K562 (cell line): Measurements from ENCODE around the gene ELF5. TPM values are rescaled to one million over a fixed set of nuclear protein-coding genes. Genes with fewer than 3 reads are reported as not detected.

ENCODE experiments used
- ATAC-seq: fragments of 200-7000 bp; cut with Tn5 transposase; 3 replicates; pipeline ENCODE4 v1.9.1; 2020; ENCODE audit warnings: moderate library complexity
- BruUV-seq: library from RNA; stranded (reverse); fragments of 400-500 nt; replicated peaks from 2 replicates; lab custom pipeline; 2021; lab: Mats Ljungman, UMichigan
- CTCF ChIA-PET: fragments of 300-600 bp; formaldehyde crosslinking; extraction: SDS; loops from one replicate; lab custom pipeline; 2021; ENCODE audit warnings: low intra/inter-chr PET ratio; lab: Yijun Ruan, JAX
- POLR2A ChIA-PET: fragments of 300-600, 350-650 bp; sonication (Branson Sonifier 250); formaldehyde crosslinking; extraction: SDS; loops from one replicate; lab custom pipeline; 2021; ENCODE audit warnings: antibody characterized with exemption, inconsistent platforms; lab: Yijun Ruan, JAX
- DNase-seq, 4 experiments: peaks; one replicate each; pipeline versions ENCODE4 v3.0.0 to v3.0.0-alpha.2; 2011 to 2018; ENCODE audit warnings: low spot score in 3 of 4, mixed read lengths in 3 of 4; ENCODE audit errors: extremely low read depth in 1 of 4
- FAIRE-seq: peaks from 2 replicates; lab custom pipeline; 2011; peaks lifted over from hg19 to GRCh38; lab: Jason Lieb, UNC
- H2AFZ ChIP-seq: 2 replicates; pipeline ENCODE4 v1.6.0; 2011; ENCODE audit warnings: low read depth, low read length, control low read depth, inconsistent platforms
- H3K27ac ChIP-seq: fragments of 200-600 bp; 3 replicates; pipeline ENCODE4 v1.8.0; 2011; ENCODE audit warnings: low read depth, mild to moderate bottlenecking, control low read depth, inconsistent platforms, low read length, moderate library complexity, mixed read lengths; ENCODE audit errors: extremely low read depth
- H3K27me3 ChIP-seq, 2 experiments: fragments of 300-600 bp in 1 of 2; 2 replicates in 1 of 2; 3 replicates in 1 of 2; pipeline versions ENCODE4 v1.6.0 to v1.8.0; 2011; ENCODE audit warnings: inconsistent platforms in 2 of 2, low read length in 2 of 2, mild to moderate bottlenecking in 1 of 2, mixed read lengths in 1 of 2, moderate library complexity in 1 of 2; ENCODE audit not compliant: control insufficient read depth in 2 of 2, insufficient read depth in 2 of 2
- H3K36me3 ChIP-seq: fragments of 300-600 bp; 3 replicates; pipeline ENCODE4 v1.8.0; 2011; ENCODE audit warnings: mild to moderate bottlenecking, low read length, inconsistent platforms; ENCODE audit not compliant: control insufficient read depth, insufficient read depth
- H3K4me1 ChIP-seq, 2 experiments: fragments of 200-600 bp in 1 of 2; replicated peaks in 1 of 2; 2 replicates in 1 of 2; 3 replicates in 1 of 2; pipeline versions ENCODE4 v1.5.1 to v1.8.0; 2011; ENCODE audit warnings: inconsistent platforms in 2 of 2, low read length in 2 of 2, mild to moderate bottlenecking in 1 of 2, mixed read lengths in 1 of 2, moderate library complexity in 1 of 2; ENCODE audit not compliant: control insufficient read depth in 2 of 2, insufficient read depth in 2 of 2
- H3K4me2 ChIP-seq: 2 replicates; pipeline ENCODE4 v1.6.1; 2011; ENCODE audit warnings: low read length, control low read depth, inconsistent platforms, mixed read lengths; ENCODE audit not compliant: insufficient read depth
- H3K4me3 ChIP-seq: fragments of 200-600 bp; sonication (generic), shearing (Covaris generic); 2 replicates; pipeline ENCODE4 v1.5.1; 2016; ENCODE audit warnings: control low read depth, inconsistent platforms
- H3K79me2 ChIP-seq: fragments of 200-600 bp; 3 replicates; pipeline ENCODE4 v1.8.0; 2011; ENCODE audit warnings: low read length, inconsistent platforms; ENCODE audit not compliant: control insufficient read depth, insufficient read depth
- H3K9ac ChIP-seq, 2 experiments: 2 replicates each; pipeline versions ENCODE4 v1.6.0 to v1.6.1; 2011; ENCODE audit warnings: low read depth in 2 of 2, low read length in 2 of 2, control low read depth in 1 of 2, inconsistent platforms in 1 of 2, mild to moderate bottlenecking in 1 of 2, mixed read lengths in 1 of 2; ENCODE audit not compliant: insufficient read depth in 1 of 2
- H3K9me1 ChIP-seq: one replicate; pipeline ENCODE4 v1.6.0; 2011; ENCODE audit warnings: inconsistent platforms, mild to moderate bottlenecking, low read length, moderate library complexity; ENCODE audit not compliant: control insufficient read depth, insufficient read depth
- H3K9me3 ChIP-seq: replicated peaks from 2 replicates; pipeline ENCODE4 v1.5.1; 2011; ENCODE audit warnings: low read depth, low read length, inconsistent platforms; ENCODE audit not compliant: control insufficient read depth, insufficient read depth
- H4K20me1 ChIP-seq: replicated peaks from 2 replicates; pipeline ENCODE4 v1.6.1; 2011; ENCODE audit warnings: low read length, inconsistent platforms, mixed read lengths; ENCODE audit not compliant: control insufficient read depth, insufficient read depth
- CBFB ChIP-seq: sonication (generic); formaldehyde crosslinking; IDR thresholded peaks from 2 replicates; pipeline ENCODE4 v1.4.0; 2020; ENCODE audit warnings: mild to moderate bottlenecking, missing genetic modification reagents
- CREB5 ChIP-seq: fragments of 250-450 bp; sonication (Bioruptor Pico); IDR thresholded peaks from 2 replicates; pipeline ENCODE4 v1.5.0; 2020; ENCODE audit warnings: mild to moderate bottlenecking
- ELF4 ChIP-seq: fragments of 450-650 bp; formaldehyde crosslinking; IDR thresholded peaks from 2 replicates; pipeline ENCODE4 v1.4.0; 2022; ENCODE audit warnings: missing genetic modification characterization
- GATA2 ChIP-seq: sonication (generic); formaldehyde crosslinking; IDR thresholded peaks from 2 replicates; pipeline ENCODE4 v1.4.0; 2020; ENCODE audit warnings: mild to moderate bottlenecking, missing genetic modification reagents
- GTF2E2 ChIP-seq: fragments of 200-800 bp; sonication (Bioruptor generic); IDR thresholded peaks from 2 replicates; pipeline ENCODE4 v1.6.1; 2016; ENCODE audit warnings: missing genetic modification characterization, missing compliant biosample characterization
- HCFC1 ChIP-seq: IDR thresholded peaks from 2 replicates; pipeline ENCODE4 v1.6.1; 2012; ENCODE audit warnings: low read depth, low read length, improper control_type of control experiment
- MAX ChIP-seq: sonication (generic); formaldehyde crosslinking; IDR thresholded peaks from 2 replicates; pipeline ENCODE4 v1.9.0; 2022; ENCODE audit warnings: mild to moderate bottlenecking, missing genetic modification reagents
- NRF1 ChIP-seq, 2 experiments: fragments of 450-650 bp; IDR thresholded peaks in 1 of 2; conservative IDR thresholded peaks in 1 of 2; 2 replicates each; pipeline ENCODE4 v1.6.1; 2014; ENCODE audit warnings: mild to moderate bottlenecking in 2 of 2
- RNF2 ChIP-seq: sonication (generic); IDR thresholded peaks from 2 replicates; pipeline ENCODE4 v1.6.1; 2016
- SIX5 ChIP-seq, 2 experiments: IDR thresholded peaks; 2 replicates each; pipeline ENCODE4 v1.6.1; 2011; ENCODE audit warnings: low read length in 2 of 2, borderline replicate concordance in 1 of 2, low read depth in 1 of 2, mild to moderate bottlenecking in 1 of 2, moderate library complexity in 1 of 2; ENCODE audit not compliant: insufficient read depth in 1 of 2
- TCF7L2 ChIP-seq: fragments of 150-350 bp; IDR thresholded peaks from 2 replicates; pipeline ENCODE4 v1.6.1; 2016; ENCODE audit warnings: low read depth, mild to moderate bottlenecking, low read length, moderate library complexity
- ZBTB17 ChIP-seq: fragments of 450-650 bp; formaldehyde crosslinking; IDR thresholded peaks from 2 replicates; pipeline ENCODE4 v1.4.0; 2020; ENCODE audit warnings: mild to moderate bottlenecking
- ZMIZ1 ChIP-seq, 2 experiments: fragments of 150-350 bp in 1 of 2; IDR thresholded peaks; 2 replicates each; pipeline ENCODE4 v1.6.1; 2012 to 2016; ENCODE audit warnings: low read depth in 2 of 2, low read length in 2 of 2, mild to moderate bottlenecking in 1 of 2, moderate library complexity in 1 of 2
- ZNF253 ChIP-seq: fragments of 250-450 bp; sonication (Bioruptor Pico); conservative IDR thresholded peaks from 2 replicates; pipeline ENCODE4 v1.6.1; 2021; ENCODE audit warnings: mild to moderate bottlenecking
- ZNF354B ChIP-seq: fragments of 250-450 bp; sonication (Bioruptor Pico); IDR thresholded peaks from 2 replicates; pipeline ENCODE4 v1.4.0; 2020
- ZNF398 ChIP-seq: fragments of 250-450 bp; sonication (Bioruptor Pico); IDR thresholded peaks from 2 replicates; pipeline ENCODE4 v1.8.0; 2021; ENCODE audit warnings: moderate library complexity, mild to moderate bottlenecking, inconsistent platforms
- WGBS: fragments of 100-300 bp; shearing (Covaris generic); methylation state at CpG from one replicate; pipeline ENCODE4 v1.1.6; 2016; ENCODE audit warnings: low coverage, mixed read lengths; ENCODE audit not compliant: insufficient coverage; ENCODE audit errors: missing lambda C conversion rate; 5-methylcytosine and 5-hydroxymethylcytosine counted together
- in situ Hi-C: fragments of 300-500 bp; cut with MboI; formaldehyde crosslinking; loops from 4 replicates; pipeline ENCODE4 v1.15.0; 2018; ENCODE audit warnings: inconsistent platforms, mixed read lengths
- intact Hi-C: fragments of 100-400 bp; cut with micrococcal nuclease; formaldehyde crosslinking; loops from 2 replicates; pipeline ENCODE4 v1.14.2; 2022
- polyA plus RNA-seq, 8 experiments: library from polyadenylated mRNA; depleted of rRNA in 4 of 8; stranded (reverse) in 5 of 8; unstranded in 3 of 8; fragments of >200 nt; fragmentation: Nextera tagmentation in 2 of 8; fragmentation: Illumina TruSeq in 1 of 8; extraction: Ambion mirVana in 2 of 8; extraction: Trizol in 1 of 8; gene quantifications; 2 replicates each; pipeline versions ENCODE4 v1.2.1 to v1.2.3, GENCODE V29; 2011 to 2014; ENCODE audit warnings: inconsistent platforms in 1 of 8, missing spikeins in 1 of 8
- total RNA-seq, 7 experiments: library from RNA; depleted of rRNA in 6 of 7; stranded (reverse); fragments of >200 nt in 6 of 7; fragmentation: Illumina TruSeq in 2 of 7; extraction: Trizol in 2 of 7; gene quantifications; 2 replicates each; pipeline versions ENCODE4 v1.2.1 to v1.2.3, GENCODE V29; 2011 to 2021; ENCODE audit warnings: low replicate concordance in 1 of 7

The ELF5 gene
- total and polyA plus RNA-seq, 9 of the 15 experiments (the other 6 are each of a cell fraction or from before 2014, with no cell fraction given), result not detected

- TF ChIP-seq SIX5 (IDR thresholded peaks at IDR 0.05; ENCODE audit: borderline replicate concordance in 1 of 2, insufficient read depth in 1 of 2, low read depth in 1 of 2, low read length in 2 of 2), result no peak
- TF ChIP-seq CBFB (CRISPR knock-in tag), result no peak
- TF ChIP-seq RNF2, result no peak
- no peak for TF ChIP-seq ZNF253 (CRISPR knock-in tag)
- TF ChIP-seq NRF1 (conservative IDR thresholded peaks at IDR 0.05 in 1 of 2, IDR thresholded peaks at IDR 0.05 in 1 of 2), result no peak
- TF ChIP-seq GATA2 (CRISPR knock-in tag), result no peak
- no peak for TF ChIP-seq ZMIZ1 (IDR thresholded peaks at IDR 0.05; ENCODE audit: low read depth in 2 of 2, low read length in 2 of 2)
- TF ChIP-seq, all 486 proteins: peak for 0
Observed at GRCh38 chr11:34444428-34444827, 69.2 kb downstream of the ELF5 start (continued).

GRCh38 chr11:34443136-34443535, 70.5 kb downstream of the ELF5 start:
- H3K79me2 ChIP-seq, result peaks cover 90% of the 10 kb centered on the region
- WGBS, result 84% methylated on average over 3 of the region's 3 CpGs
- TF ChIP-seq ELF4 (CRISPR knock-in tag) (no peak), MAX (no peak), HCFC1 (no peak), CREB5 (CRISPR knock-in tag) (no peak), ZBTB17 (CRISPR knock-in tag) (no peak), TCF7L2 (no peak), ZNF398 (CRISPR knock-in tag) (no peak), GTF2E2 (no peak), ZNF354B (CRISPR knock-in tag) (no peak)

More at GRCh38 chr11:34443136-34443535, 70.5 kb downstream of the ELF5 start:
- DNase-seq (no peak), ATAC-seq (no peak), FAIRE-seq (no peak)
- no peak overlapping the region for H2AFZ ChIP-seq
- BruUV-seq, result no TSS peak
- H3K4me2 ChIP-seq, result no peak overlapping the region; the same call in 1 of the 2 replicates
- no peak overlapping the region for H3K27ac ChIP-seq
- H3K9me1 ChIP-seq, result no peaks in the 10 kb centered on the region
- ChIA-PET CTCF (no interaction called here), POLR2A (interaction anchor here (1.4 kb wide), 1 partner anchor 9 kb away, joined by 3 read pairs; no protein-coding TSS in a partner anchor)
- H3K4me1 ChIP-seq, result peaks cover 7 to 28% of the 10 kb centered on the region in 2 experiments; a peak in 4 of 5 replicates
- in situ Hi-C loops (no loop called here), intact Hi-C loops (no loop called here)
- H3K27me3 ChIP-seq, result no peaks in the 10 kb centered on the region
- H3K36me3 ChIP-seq, result peaks cover 24% of the 10 kb centered on the region
- no peaks in the 10 kb centered on the region for H4K20me1 ChIP-seq
- no peaks in the 10 kb centered on the region for H3K9me3 ChIP-seq
- no peak overlapping the region for H3K9ac ChIP-seq
- no peak overlapping the region for H3K4me3 ChIP-seq
